Erythroblast (primary cell): ENCODE measurements around the gene ATR.

Source experiments
- GATA1 ChIP-seq: IDR thresholded peaks from 2 replicates; pipeline ENCODE4 v1.6.1; 2011; ENCODE audit warnings: low read depth, mild to moderate bottlenecking, control low read depth, low read length, moderate library complexity
- POLR2A ChIP-seq: IDR thresholded peaks from 2 replicates; pipeline ENCODE4 v1.6.1; 2011; ENCODE audit warnings: mild to moderate bottlenecking, low read length

GRCh38 chr3:142429582-142429981, 149.0 kb downstream of the ATR start:
- TF ChIP-seq POLR2A (no peak), GATA1 (no peak)
